KOPT-K1 (cell line): ENCODE results near the gene STKLD1.

Experiments used
- H3K27ac ChIP-seq: fragments of 200-600 bp; sonication (generic); 2 replicates; pipeline ENCODE4 v1.5.1; 2016; ENCODE audit warnings: antibody characterized with exemption, mild to moderate bottlenecking, low read depth, low read length; ENCODE audit not compliant: poor library complexity, severe bottlenecking
- H3K36me3 ChIP-seq: fragments of 200-600 bp; sonication (generic); 2 replicates; pipeline ENCODE4 v1.5.1; 2017; ENCODE audit warnings: antibody characterized with exemption, mild to moderate bottlenecking, low read length, moderate library complexity; ENCODE audit not compliant: insufficient read depth
- H3K9me3 ChIP-seq: fragments of 200-600 bp; sonication (generic); 2 replicates; pipeline ENCODE4 v1.5.1; 2017; ENCODE audit warnings: antibody characterized with exemption, low read length, mild to moderate bottlenecking; ENCODE audit not compliant: insufficient read depth, poor library complexity, severe bottlenecking

Gene STKLD1

GRCh38 chr9:133351908-133352634 lies 24.1 kb upstream of the STKLD1 start:
- H3K9me3 ChIP-seq, result no peaks in the 10 kb centered on the region
- no peak overlapping the region for H3K27ac ChIP-seq
- peaks cover 64% of the 10 kb centered on the region for H3K36me3 ChIP-seq

- H3K36me3 ChIP-seq, result peaks cover 64% of the 10 kb centered on the region
- H3K9me3 ChIP-seq, result no peaks in the 10 kb centered on the region
- H3K27ac ChIP-seq, result no peak overlapping the region
Observed at GRCh38 chr9:133352635-133353340, 23.4 kb upstream of the STKLD1 start.

GRCh38 chr9:133353548-133353947 lies 22.6 kb upstream of the STKLD1 start:
- Histone ChIP-seq H3K36me3 (peaks cover 64% of the 10 kb centered on the region), H3K27ac (no peak overlapping the region), H3K9me3 (no peaks in the 10 kb centered on the region)

- Histone ChIP-seq H3K27ac (no peak overlapping the region), H3K9me3 (no peaks in the 10 kb centered on the region), H3K36me3 (peaks cover 64% of the 10 kb centered on the region)
Observed at GRCh38 chr9:133354766-133355165, 21.4 kb upstream of the STKLD1 start.

GRCh38 chr9:133355881-133356357 lies 20.2 kb upstream of the STKLD1 start:
- H3K9me3 ChIP-seq, result no peaks in the 10 kb centered on the region
- peak overlapping the region; percentile 69 for H3K27ac ChIP-seq
- H3K36me3 ChIP-seq, result peaks cover 64% of the 10 kb centered on the region

GRCh38 chr9:133356391-133357091 lies 19.6 kb upstream of the STKLD1 start, which contains the start of the genes SURF1 and SURF2:
Gene SURF1 (minus strand): TSS chr9:133356487. CDS start chr9:133356453, 34 bp downstream.
Gene SURF2 (plus strand): TSS chr9:133356550. CDS start chr9:133356593, 43 bp downstream.
- Histone ChIP-seq H3K9me3 (no peaks in the 10 kb centered on the region), H3K36me3 (peaks cover 64% of the 10 kb centered on the region), H3K27ac (peak within 1 kb of the TSS; percentile 69)

- peak overlapping the region; percentile 69 for H3K27ac ChIP-seq
- H3K9me3 ChIP-seq, result no peaks in the 10 kb centered on the region
- peaks cover 64% of the 10 kb centered on the region for H3K36me3 ChIP-seq
Observed at GRCh38 chr9:133357656-133358055, 18.5 kb upstream of the STKLD1 start.

- peaks cover 66% of the 10 kb centered on the region for H3K36me3 ChIP-seq
Observed at GRCh38 chr9:133359399-133360175, 16.6 kb upstream of the STKLD1 start.

GRCh38 chr9:133360400-133361393 lies 15.5 kb upstream of the STKLD1 start:
- Histone ChIP-seq H3K9me3 (no peaks in the 10 kb centered on the region), H3K36me3 (peaks cover 77% of the 10 kb centered on the region), H3K27ac (no peak overlapping the region)

More at GRCh38 chr9:133359399-133360175, 16.6 kb upstream of the STKLD1 start:
- H3K9me3 ChIP-seq, result no peaks in the 10 kb centered on the region
- H3K27ac ChIP-seq, result no peak overlapping the region

GRCh38 chr9:133361507-133362092 lies 14.6 kb upstream of the STKLD1 start:
- Histone ChIP-seq H3K36me3 (peaks cover 86% of the 10 kb centered on the region), H3K9me3 (no peaks in the 10 kb centered on the region), H3K27ac (no peak overlapping the region)

- H3K36me3 ChIP-seq, result peaks cover 95% of the 10 kb centered on the region
Observed at GRCh38 chr9:133362359-133363044, 13.7 kb upstream of the STKLD1 start.

GRCh38 chr9:133366435-133366834 lies 9.7 kb upstream of the STKLD1 start:
- Histone ChIP-seq H3K36me3 (peaks cover 91% of the 10 kb centered on the region), H3K9me3 (no peaks in the 10 kb centered on the region), H3K27ac (no peak overlapping the region)

More at GRCh38 chr9:133362359-133363044, 13.7 kb upstream of the STKLD1 start:
- no peak overlapping the region for H3K27ac ChIP-seq
- H3K9me3 ChIP-seq, result no peaks in the 10 kb centered on the region

GRCh38 chr9:133367221-133367620 lies 8.9 kb upstream of the STKLD1 start:
- peaks cover 86% of the 10 kb centered on the region for H3K36me3 ChIP-seq
- H3K9me3 ChIP-seq, result no peaks in the 10 kb centered on the region

More at GRCh38 chr9:133367221-133367620, 8.9 kb upstream of the STKLD1 start:
- H3K27ac ChIP-seq, result no peak overlapping the region
